Activated CD4-positive, alpha-beta T cell treated with anti-CD3 and anti-CD28 coated beads, Interleukin-2, amount 50 U/mL, for 4 hours (primary cell): ENCODE measurements around the gene ROR1.
"Not testable (repeated sequence)": the region's sequence is repeated elsewhere in the genome, so short reads cannot be mapped to it uniquely, and the experiment has no call there.

Experiments used
- DNase-seq, 2 experiments: peaks; one replicate each; pipeline ENCODE4 v3.0.0-alpha.2; 2020

Gene ROR1

DNA sequence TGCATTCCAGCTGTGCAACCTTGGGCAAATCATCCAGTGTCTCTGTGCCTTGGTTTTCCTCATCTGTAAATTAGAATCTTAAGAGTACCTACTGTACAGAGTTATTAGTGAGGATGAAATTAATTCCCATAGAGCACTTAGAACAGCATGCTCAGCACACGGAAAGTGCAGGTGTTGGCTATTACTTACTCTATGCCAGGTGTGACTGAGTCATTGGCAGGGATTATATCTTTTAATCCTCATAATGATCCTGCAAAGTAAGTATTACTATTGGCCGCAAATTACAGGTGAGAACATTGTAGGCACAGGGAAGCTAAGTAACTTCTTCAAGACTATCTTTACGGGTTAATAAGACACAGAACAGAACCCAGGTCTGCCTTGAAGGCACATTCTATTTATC, 423.3 kb downstream of the ROR1 start:
- no peak for DNase-seq

GRCh38 chr1:64199154-64199553, 425.3 kb downstream of the ROR1 start:
- no peak for DNase-seq

GRCh38 chr1:64200064-64200463, 426.2 kb downstream of the ROR1 start:
- DNase-seq, result no peak

- DNase-seq, result no peak
Observed at GRCh38 chr1:64203420-64203819, 429.6 kb downstream of the ROR1 start, which contains the start of gene UBE2U. Gene UBE2U (plus strand): TSS chr1:64203623. CDS start chr1:64204051, 428 bp downstream.

DNA sequence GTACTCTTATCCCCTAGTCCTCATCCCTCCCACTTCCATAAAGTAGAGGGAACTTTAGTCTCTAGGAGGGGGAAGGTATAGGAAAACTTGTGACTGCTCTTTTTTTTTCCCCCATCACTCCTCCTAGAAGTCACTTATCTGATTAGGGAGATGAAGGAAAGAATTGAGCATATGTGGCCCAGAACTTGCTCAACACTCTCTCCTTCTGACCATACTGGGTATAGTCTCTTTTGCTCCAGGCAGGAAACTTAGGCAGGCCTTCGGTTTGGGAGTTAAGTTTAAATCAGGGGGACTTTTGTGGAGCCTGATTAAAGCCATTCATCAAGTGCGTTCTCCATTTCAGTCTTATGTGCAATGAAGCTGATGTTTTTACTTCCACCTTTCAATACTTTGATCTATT, 435.4 kb downstream of the ROR1 start:
- DNase-seq, result no peak

DNA sequence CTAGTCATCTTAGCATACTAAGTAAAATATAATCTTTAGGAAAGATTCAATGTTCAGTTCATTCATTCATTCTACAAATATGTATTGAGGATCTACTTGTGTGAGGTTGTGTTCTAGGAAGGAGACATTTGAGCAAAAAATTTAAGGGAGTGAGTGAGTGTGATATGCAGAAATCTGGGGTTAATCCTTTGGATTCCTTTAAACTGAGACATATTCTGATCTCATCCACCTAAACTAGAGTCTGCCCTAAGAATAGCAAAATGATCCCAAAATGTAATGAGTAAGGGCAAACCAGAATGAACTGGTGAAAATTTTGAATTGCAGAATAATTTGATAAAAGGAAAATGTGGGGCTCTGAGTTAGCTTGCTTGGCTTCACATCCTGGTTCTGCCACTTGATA, 438.2 kb downstream of the ROR1 start:
- no peak for DNase-seq

DNA sequence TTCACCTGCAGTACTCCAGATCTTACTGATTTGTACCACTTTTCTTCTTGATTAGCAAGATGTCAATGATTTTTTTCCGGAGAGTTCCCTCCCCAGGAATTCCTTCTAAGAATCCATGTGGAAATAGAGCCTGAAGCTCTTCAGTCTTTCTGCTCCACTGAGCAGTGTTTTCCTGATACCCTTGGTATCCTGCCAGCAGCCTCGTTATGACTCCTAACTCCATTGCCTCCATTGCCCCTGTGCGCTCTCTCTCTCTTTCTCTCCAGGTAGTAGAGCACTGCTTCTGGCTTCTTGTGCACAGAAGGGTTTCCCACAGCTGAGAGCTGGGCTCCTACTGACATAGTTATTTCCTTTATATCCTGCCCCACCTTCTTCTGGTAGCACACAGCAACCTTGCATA, 441.8 kb downstream of the ROR1 start:
- DNase-seq, result no peak

GRCh38 chr1:64220241-64220640, 446.4 kb downstream of the ROR1 start:
- DNase-seq, result no peak

DNA sequence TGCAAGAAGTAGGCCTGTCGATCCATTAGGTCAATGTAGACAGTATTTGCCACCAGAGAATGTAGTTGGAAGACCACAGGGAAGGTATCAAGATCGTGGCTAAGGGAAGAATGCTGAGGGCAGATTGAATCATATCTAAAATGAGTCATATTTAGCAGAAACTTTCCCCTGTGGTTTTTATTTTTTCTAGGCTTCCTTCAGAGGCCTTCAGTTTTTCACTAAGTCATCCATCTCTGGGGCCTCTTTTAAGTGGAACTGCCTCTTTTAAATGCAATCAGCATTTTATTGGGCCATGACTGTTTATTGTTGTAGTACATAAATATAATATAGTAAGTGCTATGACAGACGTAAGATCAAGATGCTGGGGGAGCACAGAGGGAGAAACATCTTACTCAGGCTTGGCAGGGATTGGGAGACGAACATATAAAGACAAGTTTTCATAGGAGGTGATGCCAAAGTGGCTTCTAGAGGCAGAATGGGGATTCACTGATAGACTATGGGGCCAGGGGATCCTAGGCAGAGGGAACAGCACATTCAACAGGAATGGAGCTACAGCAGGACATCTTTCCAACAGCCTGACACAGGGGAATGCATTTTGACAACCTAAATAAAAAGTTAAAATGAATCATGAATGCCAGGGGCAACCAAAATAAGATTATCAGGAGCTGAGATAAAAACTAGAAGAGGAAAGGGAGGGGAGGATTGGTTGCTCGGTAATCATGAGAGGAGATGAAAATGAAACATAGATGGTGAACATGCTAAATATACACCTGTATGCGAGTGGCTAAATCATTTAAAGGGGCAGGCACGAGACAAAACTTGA, 449.7 kb downstream of the ROR1 start:
- no peak for DNase-seq

GRCh38 chr1:64224236-64224635, 450.4 kb downstream of the ROR1 start:
- not testable (repeated sequence) for DNase-seq

GRCh38 chr1:64228167-64228957, 454.5 kb downstream of the ROR1 start:
- no peak for DNase-seq

DNA sequence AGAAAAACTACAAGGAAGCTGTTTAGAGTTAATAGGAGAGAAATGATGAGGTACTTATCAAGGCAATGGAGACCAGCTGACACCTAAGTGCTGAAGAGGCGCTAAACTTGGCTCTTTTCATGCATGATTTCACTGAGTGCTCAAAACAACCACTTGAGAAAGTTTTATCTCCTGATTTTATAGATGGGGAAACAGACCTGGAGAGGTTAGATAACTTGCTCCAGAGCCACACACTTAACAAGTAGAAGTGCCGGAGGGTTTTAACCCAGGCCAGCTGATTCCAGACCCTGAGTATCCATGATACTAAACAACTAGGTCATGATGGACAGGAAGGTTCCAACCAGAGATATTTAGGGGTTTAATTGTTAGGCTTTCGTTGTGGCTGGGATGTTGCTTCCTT, 455.5 kb downstream of the ROR1 start:
- no peak for DNase-seq
